AG09319 (cell line): Measurements from ENCODE around the gene MYMX.

Source experiments
- DNase-seq: peaks from one replicate; pipeline ENCODE4 v3.0.0-alpha.2; 2010; ENCODE audit warnings: low read depth; ENCODE audit errors: extremely low read depth
- TF ChIP-seq, protein P1 (sequence below): IDR thresholded peaks from 2 replicates; pipeline ENCODE4 v1.5.1; 2011; ENCODE audit warnings: low read depth, mild to moderate bottlenecking, inconsistent platforms, low read length, moderate library complexity

MYMX gene

DNA sequence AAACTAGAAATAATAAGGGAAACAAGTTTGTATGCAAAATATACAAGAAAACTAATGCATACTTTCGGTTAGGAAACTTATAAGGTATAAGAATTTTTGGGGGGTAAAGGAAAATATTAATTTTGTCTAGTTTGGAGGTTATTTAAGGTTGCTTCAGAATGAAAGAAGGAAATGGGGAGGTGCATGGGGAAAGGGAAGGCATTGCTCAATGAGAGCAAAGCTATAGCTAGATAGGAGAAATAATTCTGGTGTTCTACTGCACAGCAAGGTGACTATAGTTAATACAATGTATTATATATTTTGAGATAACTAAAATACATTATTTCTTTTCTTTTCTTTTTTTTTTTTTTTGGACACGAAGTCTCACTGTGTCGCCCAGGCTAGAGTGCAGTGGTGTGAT is 5.4 kb upstream of the MYMX start:
- TF ChIP-seq, protein P1, sequence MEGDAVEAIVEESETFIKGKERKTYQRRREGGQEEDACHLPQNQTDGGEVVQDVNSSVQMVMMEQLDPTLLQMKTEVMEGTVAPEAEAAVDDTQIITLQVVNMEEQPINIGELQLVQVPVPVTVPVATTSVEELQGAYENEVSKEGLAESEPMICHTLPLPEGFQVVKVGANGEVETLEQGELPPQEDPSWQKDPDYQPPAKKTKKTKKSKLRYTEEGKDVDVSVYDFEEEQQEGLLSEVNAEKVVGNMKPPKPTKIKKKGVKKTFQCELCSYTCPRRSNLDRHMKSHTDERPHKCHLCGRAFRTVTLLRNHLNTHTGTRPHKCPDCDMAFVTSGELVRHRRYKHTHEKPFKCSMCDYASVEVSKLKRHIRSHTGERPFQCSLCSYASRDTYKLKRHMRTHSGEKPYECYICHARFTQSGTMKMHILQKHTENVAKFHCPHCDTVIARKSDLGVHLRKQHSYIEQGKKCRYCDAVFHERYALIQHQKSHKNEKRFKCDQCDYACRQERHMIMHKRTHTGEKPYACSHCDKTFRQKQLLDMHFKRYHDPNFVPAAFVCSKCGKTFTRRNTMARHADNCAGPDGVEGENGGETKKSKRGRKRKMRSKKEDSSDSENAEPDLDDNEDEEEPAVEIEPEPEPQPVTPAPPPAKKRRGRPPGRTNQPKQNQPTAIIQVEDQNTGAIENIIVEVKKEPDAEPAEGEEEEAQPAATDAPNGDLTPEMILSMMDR, result no peak
- DNase-seq, result no peak

DNA sequence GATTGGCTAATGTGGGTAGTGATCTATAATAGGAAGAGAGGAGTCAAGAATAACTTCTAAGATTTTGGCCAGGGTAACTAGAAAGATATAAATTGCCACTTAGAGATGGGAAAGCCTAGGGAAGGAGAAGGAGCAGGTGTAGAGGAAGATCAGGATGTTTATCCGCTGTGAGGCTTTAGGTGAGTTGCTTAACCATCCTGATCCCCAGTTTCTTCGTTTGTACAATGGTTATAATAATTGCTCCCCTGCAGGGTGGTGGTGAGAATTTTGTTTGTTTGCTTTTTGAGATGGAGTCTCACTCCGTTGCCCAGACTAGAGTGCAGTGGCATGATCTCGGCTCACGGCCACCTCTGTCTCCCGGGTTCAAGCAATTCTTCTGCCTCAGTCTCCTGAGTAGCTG is 2.4 kb upstream of the MYMX start:
- no peak for DNase-seq
- TF ChIP-seq, protein P1, result no peak

DNA sequence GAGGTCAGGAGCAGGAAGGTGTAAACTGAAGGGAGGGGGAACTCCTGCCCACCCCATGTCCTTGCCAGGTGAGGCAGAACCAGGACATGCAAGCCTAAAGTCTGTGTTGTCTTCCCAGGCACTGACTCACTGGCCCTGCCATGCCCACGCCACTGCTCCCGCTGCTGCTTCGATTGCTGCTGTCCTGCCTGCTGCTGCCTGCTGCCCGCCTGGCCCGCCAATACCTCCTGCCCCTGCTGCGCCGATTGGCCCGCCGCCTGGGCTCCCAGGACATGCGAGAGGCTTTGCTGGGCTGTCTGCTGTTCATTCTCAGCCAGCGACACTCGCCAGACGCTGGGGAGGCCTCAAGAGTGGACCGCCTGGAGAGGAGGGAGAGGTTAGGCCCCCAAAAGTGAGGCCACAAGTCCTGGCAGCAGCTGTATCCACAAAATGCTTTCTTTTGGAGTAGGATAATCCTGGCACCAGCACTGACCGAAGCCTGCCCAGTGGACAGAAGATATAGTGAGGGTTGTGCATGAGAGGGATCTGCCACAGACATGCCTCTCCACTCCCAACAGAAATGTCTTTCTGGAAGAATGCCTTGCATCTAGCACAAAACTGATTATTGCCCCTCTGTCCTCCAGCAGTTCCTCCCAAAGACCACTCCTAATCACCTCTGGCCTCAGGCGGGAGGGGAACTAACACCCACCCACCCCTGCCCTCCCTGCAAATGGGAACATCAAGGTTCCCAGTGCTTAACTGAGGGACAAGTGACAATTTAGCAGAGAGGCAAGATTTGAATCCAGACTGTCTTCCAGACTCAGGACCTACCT is 812 bp downstream of the MYMX start:
- TF ChIP-seq, protein P1, result no peak
- DNase-seq, result no peak

DNA sequence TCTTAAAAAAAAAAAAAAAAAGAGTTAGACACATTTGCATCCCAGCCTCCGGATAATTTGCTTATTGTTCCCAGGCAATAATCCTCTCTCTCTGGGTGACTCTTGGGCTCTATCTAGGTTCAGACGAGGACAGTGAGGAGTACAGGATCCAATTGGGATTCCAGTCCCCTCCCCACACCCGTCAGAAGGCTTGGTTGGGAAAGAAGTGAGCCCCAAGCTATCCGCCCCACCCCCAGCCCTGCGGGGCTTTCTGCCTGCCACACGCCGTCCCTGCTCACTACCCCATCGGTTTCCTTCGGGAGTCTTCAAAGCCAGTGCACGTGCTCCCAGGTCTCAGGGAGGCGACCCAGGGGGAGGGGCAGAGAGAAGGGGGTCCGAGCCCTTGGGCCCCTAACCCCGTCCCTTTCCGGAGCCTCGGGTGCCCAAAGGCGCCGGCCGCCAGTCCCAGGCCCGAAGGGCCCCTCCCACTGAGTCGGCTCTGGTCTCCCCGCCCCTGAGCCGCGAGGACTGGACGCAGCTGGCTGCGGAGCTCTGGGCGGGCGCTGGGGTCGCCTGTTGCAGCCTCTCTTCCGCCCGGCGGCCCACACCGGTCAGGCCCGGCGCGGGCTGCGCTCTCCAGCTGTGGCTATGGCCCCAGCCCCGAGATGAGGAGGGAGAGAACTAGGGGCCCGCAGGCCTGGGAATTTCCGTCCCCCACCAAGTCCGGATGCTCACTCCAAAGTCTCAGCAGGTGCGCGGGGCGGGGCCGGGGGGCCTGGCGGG is 2.5 kb downstream of the MYMX start:
- DNase-seq, result no peak

DNA sequence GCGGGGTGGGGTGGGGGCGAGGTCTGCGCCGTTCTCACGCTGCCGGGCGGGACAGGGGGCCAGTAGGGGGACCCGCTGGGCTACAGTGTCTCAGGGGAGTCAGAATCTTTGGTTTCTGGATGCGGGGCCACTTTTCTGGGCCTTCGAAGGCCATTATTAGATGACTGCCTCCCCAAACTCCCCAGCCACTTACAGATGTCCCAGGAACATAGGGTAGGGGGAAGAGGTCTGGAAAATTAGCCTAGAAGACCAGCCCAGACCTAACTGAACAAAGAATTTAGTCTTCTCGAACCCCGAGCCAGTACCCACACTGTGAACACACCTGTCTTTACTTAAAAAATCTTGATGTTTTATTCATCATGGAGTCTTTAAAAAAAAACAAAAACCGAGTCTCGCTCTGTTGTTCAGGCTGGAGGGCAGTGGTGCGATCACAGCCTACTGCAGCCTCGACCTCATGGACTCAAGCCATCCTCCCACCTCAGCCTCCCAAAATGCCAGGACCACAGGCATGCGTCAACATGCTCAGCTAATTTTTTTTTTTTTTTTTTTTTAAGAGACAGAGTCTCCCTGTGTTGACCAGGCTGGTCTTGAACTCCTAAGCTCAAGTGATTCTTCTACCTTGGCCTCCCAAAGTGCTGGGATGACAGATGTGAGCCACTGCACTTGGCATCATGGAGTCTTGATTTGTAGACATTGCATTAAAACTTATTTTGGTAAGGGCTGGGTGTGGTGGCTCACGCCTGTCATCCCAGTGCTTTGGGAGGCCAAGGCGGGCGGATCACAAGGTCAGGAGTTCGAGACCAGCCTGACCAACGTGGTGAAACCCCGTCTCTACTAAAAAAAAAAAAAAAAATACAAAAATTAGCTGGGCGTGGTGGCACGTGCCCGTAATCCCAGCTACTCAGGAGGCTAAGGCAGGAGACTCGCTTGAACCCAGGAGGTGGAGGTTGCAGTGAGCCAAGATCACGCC is 3.4 kb downstream of the MYMX start:
- TF ChIP-seq, protein P1, result no peak
- no peak for DNase-seq

More for the DNA sequence above, 2.5 kb downstream of the MYMX start:
- TF ChIP-seq, protein P1, result no peak

DNA sequence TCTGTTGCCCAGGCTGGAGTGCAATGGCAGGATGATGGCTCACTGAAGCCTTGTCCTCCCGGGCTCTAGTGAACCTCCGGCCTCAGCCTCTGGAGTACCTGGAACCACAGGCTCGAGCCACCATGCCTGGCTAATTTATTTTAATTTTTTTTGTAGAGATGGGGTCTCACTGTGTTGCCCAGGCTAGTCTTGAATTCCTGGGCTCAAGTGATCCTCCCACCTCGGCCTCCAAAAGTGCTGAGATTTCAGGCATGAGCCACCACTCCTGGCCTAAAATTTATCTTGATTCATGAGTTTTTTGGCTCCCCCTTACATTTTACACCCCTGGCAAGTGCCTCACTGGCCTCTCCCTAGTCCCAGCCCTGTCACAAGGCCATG is 4.2 kb downstream of the MYMX start:
- no peak for DNase-seq
- TF ChIP-seq, protein P1, result no peak
